D721Med (cell line): ENCODE results near the gene ATP8B3.

Experiments
- DNase-seq: peaks from one replicate; pipeline ENCODE4 v3.0.0; 2011; ENCODE audit warnings: low spot score; ENCODE audit not compliant: insufficient read length
- FAIRE-seq: peaks from 2 replicates; lab custom pipeline; 2011; peaks lifted over from hg19 to GRCh38; lab: Jason Lieb, UNC
- CTCF ChIP-seq: IDR thresholded peaks from 2 replicates; pipeline ENCODE4 v1.5.1; 2012; ENCODE audit warnings: mild to moderate bottlenecking, control low read depth; ENCODE audit not compliant: insufficient read depth; ENCODE audit errors: missing control alignments

Gene ATP8B3

DNA sequence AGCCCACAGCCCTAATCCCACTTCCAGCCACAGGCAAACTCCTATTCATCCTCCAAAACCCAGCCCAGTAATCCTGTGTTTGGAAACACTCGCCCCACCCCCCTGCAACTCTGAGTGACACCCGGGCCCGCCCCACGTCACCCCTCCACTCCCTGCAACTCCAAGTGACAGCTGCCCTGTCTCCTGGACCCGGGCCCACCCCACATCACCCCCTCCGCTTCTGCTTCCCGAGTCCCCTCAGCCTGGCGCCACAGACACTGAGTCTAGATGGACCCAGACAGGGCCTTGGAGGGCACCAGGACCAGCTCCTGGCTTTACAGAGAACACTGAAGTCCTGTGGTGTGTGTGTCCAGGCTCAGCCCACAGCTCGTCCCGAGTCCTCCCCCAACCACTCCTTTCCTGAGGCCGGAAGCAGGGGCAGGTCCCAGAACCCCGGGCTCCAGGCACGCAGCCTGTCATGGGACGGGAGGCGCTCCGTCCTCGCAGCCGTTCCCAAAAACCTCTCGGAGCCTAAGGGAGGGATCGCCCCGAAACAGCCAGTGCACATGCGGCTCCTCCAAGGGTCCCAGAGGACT lies 28.6 kb upstream of the ATP8B3 start:
- DNase-seq (no peak), FAIRE-seq (no peak)
- no peak for TF ChIP-seq CTCF

GRCh38 chr19:1839658-1840540 lies 27.8 kb upstream of the ATP8B3 start:
- no peak for TF ChIP-seq CTCF
- DNase-seq (no peak), FAIRE-seq (no peak)

GRCh38 chr19:1837625-1838105 lies 25.6 kb upstream of the ATP8B3 start:
- DNase-seq (peak; percentile 93), FAIRE-seq (no peak)
- peak; percentile 69 for TF ChIP-seq CTCF

DNA sequence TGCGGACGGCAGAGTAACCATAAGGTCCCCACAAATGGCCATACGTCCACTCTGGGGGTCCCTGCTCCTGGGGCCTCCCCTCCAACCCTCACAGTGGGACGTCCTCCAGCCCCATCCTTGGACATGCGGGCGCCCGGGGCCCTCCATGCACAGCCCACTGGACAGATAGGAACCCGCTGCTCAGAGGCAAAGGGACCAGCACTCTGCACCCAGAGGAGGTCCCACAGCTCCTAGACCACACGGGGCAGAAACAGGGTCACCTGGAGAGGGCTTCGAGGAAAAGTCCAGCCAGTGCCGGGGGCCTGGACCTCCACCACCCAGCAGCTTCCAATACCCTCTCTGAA lies 25.1 kb upstream of the ATP8B3 start:
- FAIRE-seq (no peak), DNase-seq (no peak)
- no peak for TF ChIP-seq CTCF

- TF ChIP-seq CTCF: no peak
- FAIRE-seq (no peak), DNase-seq (no peak)
These were observed 24.6 kb upstream of the ATP8B3 start for GRCh38 chr19:1836458-1837221.

- DNase-seq (no peak), FAIRE-seq (no peak)
- TF ChIP-seq CTCF: no peak
These were observed 21.5 kb upstream of the ATP8B3 start for GRCh38 chr19:1833540-1833939.
